Frontal cortex (tissue), 4 donors: ENCODE data around the gene APBB1. TPM values are rescaled to one million over a fixed set of nuclear protein-coding genes. Genes with fewer than 3 reads are reported as not detected.
"Not testable (repeated sequence)": the region's sequence is repeated elsewhere in the genome, so short reads cannot be mapped to it uniquely, and the experiment has no call there.

Experiments
- DNase-seq, 2 donors: peaks; one replicate each; pipeline ENCODE4 v3.0.0; 2012; ENCODE audit warnings: low spot score in 2 of 2
- FAIRE-seq: peaks from 2 replicates; lab custom pipeline; 2012; peaks lifted over from hg19 to GRCh38; lab: Jason Lieb, UNC
- total RNA-seq: library from RNA; depleted of rRNA; stranded (reverse); fragments of >200 nt; gene quantifications from one replicate; pipeline ENCODE4 v1.2.3, GENCODE V29; 2014
- donor health status: control.
- donor health status: control.
- donor health status: control.

APBB1 gene
- total RNA-seq, 1 donor from 2014 or later: 293 TPM

DNA sequence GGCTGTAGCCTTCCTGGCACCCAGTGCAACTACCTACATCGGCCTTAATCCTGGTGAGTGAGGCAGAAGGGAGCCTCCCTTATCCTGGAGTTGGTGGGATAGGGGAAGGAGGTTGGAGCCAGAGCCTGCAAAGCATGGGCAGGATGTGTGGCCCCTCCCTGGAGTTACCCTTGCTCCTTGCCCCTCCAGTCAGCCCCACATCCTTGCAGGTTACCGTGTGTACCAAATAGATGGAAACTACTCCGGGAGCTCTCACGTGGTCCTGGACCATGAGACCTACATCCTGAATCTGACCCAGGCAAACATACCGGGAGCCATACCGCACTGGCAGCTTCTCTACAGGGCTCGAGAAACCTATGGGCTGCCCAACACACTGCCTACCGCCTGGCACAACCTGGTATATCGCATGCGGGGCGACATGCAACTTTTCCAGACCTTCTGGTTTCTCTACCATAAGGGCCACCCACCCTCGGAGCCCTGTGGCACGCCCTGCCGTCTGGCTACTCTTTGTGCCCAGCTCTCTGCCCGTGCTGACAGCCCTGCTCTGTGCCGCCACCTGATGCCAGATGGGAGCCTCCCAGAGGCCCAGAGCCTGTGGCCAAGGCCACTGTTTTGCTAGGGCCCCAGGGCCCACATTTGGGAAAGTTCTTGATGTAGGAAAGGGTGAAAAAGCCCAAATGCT lies 24.8 kb downstream of the APBB1 start:
- DNase-seq (peak in 1 of 2 donors; percentile 10), FAIRE-seq (no peak)

DNA sequence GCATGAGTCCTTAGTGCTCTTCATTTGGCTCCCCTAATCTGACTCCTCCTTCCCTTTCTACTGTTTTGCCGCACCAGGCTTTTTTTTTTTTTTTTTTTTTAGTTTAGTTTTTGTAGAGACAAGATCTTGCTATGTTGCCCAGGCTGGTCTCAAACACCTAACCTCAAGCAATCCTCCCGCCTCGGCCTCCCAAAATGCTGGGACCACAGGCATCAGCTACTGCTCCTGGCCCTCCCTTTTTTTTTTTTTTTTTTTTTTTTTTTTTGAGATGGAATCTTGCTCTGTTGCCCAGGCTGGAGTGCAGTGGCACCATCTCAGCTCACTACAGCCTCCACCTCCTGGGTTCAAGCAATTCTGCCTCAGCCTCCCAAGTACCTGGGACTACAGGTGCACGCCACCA lies 26.6 kb downstream of the APBB1 start:
- FAIRE-seq, DNase-seq: not testable (repeated sequence)

DNA sequence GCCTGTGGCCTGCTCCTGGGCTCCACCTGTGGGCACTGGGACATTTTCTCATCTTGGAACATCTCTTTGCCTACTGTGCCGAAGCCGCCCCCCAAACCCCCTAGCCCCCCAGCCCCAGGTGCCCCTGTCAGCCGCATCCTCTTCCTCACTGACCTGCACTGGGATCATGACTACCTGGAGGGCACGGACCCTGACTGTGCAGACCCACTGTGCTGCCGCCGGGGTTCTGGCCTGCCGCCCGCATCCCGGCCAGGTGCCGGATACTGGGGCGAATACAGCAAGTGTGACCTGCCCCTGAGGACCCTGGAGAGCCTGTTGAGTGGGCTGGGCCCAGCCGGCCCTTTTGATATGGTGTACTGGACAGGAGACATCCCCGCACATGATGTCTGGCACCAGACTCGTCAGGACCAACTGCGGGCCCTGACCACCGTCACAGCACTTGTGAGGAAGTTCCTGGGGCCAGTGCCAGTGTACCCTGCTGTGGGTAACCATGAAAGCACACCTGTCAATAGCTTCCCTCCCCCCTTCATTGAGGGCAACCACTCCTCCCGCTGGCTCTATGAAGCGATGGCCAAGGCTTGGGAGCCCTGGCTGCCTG lies 27.3 kb downstream of the APBB1 start:
- DNase-seq: no peak
- no peak for FAIRE-seq

DNA sequence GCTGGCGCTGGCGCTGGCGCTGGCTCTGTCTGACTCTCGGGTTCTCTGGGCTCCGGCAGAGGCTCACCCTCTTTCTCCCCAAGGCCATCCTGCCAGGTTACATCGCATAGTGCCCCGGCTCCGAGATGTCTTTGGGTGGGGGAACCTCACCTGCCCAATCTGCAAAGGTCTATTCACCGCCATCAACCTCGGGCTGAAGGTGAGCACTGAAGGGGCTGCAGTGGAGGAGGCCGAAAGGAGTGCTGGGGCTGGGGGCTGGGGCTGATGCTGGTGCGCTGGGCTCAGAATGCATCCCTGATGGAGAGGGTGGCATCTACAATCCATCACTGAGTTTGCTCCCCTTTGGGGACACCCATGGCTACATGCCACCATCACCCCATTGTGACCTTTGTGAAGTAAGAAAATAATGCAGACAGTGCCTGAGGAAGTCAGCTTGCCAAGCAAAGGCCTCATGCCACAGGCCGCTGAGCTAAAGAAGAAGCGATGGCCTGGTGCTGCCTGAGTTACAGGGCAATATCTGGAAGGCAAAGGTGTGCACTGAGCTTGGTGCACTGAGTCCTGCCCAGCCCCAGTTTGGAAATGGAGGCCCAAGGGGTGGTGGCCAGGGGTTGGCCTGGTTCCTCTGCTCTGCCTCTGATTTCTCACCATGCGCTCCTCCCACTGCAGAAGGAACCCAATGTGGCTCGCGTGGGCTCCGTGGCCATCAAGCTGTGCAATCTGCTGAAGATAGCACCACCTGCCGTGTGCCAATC lies 28.0 kb downstream of the APBB1 start:
- DNase-seq (peak in 1 of 2 donors; percentile 6), FAIRE-seq (no peak)

DNA sequence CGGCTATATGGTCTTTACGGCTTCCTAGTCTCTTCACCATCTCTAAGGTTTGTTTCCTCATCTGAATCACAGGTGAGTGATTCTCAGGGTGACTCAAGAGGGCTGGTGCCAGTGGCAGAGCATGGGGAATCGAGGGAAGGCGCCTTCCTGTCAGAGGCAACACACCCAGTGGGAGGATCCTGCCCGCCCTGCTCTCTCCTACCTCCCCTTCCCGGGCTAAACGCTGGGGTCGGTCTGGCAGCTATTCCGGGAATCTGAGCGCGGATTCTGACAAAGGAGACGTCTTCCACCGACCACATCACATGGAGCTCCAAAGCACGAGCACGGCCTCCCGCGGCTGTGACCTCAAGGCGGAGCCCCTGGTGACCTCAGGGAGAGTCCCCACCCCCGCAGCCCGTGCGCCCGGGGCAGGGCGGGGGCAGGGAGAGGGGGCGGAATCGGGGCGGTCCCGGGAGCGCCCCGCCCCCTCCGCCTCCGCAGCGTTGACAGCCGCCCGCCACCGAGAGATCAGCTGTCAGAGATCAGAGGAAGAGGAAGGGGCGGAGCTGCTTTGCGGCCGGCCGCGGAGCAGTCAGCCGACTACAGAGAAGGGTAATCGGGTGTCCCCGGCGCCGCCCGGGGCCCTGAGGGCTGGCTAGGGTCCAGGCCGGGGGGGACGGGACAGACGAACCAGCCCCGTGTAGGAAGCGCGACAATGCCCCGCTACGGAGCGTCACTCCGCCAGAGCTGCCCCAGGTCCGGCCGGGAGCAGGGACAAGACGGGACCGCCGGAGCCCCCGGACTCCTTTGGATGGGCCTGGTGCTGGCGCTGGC lies 28.8 kb downstream of the APBB1 start, which contains the start of gene SMPD1:
Gene SMPD1 (plus strand): TSS at position 570 of the 813 bp plus-strand sequence. CDS start 125 bp downstream, at position 695.
- no peak for FAIRE-seq
- DNase-seq: peak; percentile 88 to 93

DNA sequence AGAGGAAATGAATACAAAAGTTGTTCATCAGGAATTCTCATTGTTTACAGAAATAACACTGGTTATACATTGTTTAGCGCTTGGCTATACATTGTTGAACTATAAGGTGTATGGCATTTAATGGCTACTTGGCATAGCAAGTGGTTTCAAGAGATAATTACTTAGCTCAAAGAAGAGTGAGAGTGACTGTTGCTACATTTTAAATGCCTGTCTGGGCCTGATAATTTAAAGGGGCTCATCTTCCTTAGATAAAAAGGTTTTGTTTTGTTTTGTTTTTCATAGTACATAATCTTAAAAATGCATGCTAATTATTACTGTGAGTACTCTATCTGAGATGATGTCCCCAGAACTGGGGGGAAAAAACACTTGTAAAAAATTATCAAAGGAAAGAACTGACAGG lies 30.1 kb downstream of the APBB1 start:
- FAIRE-seq: no peak
- no peak for DNase-seq

DNA sequence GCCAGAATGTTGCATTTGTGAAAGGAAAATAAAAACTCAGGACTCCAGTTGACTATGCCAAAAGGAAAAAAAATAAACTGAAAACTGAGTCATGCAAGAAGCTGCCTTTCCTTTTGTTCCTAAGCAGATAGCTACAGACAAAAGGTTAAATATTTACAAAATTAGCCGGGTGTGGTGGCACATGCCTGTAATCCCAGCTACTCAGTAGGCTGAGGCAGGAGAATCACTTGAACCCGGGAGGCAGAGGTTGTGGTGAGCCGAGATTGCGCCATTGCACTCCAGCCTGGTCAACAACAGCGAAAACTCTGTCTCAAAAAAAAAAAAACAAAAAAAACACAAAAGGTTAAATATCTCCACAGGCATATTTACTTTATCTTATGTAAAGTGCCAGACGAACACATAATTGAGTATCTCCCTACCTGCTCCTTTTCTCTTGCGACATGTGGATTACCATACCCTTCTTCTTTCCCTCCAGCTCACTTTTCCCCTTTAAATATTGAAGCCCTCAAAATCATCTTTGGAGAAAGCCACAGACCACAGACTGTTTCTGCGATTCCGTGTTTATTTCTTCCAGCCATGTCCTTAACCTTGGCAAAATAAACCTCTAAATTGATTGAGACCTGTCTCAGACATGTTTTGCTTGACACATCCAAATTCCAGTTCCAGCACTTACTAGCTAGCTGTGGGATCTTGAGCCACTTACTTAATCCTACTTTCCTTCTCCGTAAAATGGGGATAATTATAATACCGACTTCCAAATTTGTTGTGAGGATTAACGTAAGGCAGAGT lies 30.9 kb downstream of the APBB1 start:
- DNase-seq (no peak), FAIRE-seq (no peak)

DNA sequence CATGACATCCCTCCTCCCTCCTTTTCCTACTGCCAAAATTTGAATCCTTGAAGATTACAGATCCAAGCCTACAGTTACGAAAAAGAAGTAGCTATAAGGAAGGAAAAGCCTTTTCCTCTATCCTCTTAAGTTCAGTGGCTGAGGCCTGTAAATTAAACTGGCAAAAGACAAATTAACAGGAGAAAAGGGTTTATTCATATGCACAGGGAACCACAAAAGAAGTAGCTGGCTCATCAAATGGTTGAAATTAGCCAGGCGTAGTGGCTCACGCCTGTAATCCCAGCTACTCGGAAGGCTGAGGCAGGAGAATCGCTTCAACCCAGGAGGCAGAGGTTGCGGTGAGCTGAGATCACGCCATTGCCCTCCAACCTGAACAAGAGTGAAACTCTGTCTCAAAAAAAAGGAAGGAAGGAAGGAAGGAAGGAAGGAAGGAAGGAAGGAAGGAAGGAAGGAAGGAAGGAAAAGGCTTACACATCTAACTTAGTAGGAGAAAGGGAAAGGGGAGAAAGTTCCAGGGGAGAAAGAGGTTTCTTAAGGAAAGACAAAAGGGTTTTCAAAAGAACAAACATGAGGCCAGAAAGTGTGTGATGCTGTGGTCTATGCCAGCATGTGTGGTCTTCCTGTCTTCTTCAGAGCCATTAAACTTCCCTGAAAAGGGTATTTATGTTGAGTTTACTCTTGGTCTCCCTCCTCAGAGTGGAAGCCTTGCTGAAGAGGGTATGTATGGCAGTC lies 33.7 kb downstream of the APBB1 start:
- DNase-seq (no peak), FAIRE-seq (no peak)

DNA sequence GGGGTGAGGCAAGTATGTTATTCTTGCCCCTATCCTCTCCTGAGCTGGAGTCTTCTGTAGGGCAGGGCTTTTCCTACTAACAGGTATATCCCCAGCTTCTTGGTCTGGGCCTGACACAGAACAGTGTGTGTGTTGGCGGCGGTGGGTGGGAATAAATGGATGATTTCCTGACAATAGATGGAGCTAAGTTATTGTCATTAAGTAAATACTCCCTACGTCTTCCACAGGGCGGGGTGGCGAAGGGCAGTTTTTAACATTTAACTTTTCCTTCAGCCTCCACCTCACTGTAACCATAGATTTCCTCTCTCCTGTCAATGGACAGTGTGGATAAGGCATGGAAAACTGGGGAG lies 40.3 kb downstream of the APBB1 start:
- DNase-seq: no peak
- FAIRE-seq: no peak

DNA sequence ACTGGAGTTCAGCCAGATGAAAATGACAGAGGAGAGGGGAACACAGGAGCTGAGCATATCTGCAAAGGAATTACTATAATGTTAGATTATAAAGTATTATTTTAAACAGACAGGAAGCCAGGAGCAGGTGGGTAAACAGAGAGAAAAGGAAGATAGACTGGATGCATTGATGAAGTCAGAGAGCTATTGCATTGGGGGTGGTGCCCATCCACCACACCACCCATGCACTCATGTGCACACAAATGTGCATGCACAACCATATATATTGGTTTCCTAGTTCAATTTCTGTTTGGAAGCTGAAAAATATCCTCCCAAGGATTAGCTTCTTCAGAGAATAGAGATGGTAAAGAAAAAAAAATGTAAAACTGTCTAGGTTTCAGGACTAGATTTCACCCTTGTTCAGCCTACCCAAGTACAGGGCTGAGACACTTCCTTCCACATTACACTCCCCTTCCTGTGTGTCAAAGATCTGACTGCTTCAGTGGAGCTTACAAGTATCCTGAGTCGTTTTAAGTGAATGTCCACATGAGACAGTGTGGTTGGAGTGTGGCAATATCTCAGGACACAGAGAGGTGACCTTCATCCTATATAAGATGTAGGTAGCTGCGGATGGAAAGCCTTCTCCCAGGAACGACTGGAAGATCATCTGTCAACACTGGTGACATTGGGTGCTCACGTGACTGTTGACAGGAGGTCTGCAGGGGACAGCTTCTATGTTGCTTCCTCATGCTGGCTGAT lies 40.8 kb downstream of the APBB1 start:
- DNase-seq (no peak), FAIRE-seq (no peak)

DNA sequence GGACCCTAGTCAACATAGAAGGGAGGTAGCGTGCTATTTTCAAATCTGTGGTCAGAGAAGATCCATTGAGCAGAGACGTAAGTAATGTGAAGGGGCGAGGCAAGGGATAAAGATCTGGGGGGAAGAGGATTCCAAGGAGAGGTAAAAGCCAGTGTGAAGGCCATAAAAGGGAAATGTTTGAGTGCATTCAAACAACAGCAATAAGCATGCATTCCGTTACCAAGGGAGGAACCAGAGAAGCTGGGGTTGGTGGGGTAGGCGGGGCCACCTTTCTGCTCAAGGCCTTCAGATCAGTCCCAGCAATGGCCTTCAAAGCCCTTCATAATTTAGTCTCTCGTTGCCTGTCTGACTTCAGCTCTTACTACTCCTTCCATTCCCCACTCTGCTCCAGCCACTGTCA lies 47.1 kb downstream of the APBB1 start:
- DNase-seq (no peak), FAIRE-seq (no peak)

DNA sequence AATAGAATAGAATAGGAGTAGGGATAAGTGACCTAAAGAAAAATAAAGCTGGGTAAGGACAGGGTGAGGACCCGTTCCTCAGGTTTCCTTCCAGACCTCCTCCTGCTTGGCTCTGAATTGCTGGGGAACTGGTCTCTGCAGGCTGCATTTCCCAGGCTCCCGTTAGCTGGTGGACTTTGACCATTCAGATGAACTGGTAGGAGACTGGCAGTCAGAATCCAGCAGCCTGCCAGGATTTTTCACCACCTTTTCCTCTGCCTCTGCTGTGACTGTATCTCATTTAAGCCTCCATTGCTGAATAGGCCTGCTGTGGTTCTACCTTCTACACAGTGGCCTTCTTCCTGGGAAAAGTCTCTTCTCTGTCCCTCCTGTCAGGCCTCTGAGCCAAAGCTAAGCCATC lies 53.2 kb downstream of the APBB1 start:
- FAIRE-seq: no peak
- no peak for DNase-seq

DNA sequence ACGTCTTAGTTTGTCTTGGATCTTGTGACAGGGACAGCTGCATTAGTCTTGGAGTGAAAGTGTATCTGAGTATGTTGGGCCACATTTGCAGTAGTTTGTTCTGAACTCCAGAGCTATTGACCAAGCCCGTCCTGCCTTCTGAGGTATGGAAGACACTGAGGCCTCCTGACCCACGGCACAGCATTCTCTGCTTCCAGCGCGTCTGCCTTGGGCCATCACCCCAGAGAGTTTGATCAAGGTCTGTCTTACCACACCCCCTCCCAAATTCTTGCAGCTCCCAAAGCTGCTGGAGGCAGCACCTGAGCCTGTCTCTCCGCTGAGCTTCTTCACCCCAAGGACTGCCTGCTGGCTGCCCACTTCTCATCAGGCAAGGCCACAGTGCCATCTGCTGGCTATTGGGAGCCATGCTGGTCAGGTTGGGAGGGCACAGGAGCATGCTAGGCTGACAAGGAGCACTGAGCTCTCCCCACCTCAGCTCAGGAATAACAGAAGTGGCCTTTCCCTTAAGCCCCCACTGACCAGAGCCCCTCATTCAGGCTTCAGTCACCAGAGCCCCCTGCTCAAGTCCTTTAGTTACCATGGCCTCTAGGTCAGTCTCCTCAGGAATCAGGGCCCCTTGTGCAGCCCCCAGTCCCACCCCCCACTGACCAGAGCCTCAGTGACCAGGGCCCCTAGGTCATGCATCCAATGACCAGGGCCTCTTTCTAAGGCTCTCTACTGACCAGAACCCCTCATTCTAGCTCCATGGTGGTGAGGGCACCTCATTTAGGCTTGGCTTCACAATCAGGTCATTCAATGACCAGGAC lies 55.8 kb downstream of the APBB1 start:
- FAIRE-seq (no peak), DNase-seq (peak in 1 of 2 donors; percentile 72)

DNA sequence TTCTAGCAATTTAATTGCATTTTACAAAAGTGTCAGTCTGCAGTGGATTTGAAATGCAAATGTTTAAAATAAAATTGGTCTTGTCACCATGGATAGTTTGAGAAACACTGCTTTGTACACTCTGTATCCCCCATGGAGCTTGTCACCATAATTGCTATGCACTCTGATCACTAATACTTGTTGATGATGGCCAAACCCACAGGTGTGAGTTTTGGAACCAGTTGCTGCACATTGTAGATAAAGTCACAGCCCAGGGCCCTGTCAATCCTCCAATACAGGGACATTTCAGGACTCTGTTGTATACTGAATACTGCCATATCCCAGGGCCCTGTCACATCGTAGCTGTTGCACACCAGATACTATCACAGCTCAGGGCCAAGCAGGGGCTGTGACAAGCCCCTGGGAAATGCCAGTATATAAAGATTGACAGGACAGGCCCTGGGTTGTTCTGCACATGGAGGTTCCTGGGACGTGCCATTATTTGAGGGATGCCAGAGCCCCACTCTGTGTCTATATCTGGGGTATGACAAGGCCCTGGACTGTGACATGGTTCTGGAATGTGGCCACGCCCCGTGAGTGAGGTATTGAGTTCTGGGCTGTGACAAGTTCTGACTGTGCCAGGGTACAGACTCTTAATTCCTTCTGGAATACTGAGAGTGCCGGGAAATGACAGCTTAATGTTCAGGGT lies 56.6 kb downstream of the APBB1 start:
- FAIRE-seq: no peak

DNA sequence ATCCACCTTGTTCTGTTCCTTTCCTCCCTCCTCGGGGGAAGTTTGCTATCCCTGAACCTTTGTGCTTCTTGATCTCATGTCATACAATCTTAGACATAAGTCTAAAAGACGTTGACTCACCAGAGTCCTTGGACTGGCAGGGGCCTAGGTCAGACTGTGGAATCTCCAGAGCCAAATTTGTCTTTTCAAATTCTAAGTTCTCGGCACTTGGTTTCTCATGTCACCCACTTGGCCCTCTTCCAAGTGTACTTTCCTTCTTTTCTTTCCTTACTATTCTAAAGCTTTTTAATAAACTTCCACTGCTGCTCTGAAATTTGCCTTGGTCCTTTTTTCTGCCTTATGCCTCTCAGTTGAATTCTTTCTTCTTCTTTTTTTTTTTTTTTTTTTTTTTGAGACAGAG lies 58.7 kb downstream of the APBB1 start:
- FAIRE-seq (no peak), DNase-seq (no peak)

More for the DNA sequence above, 56.6 kb downstream of the APBB1 start:
- DNase-seq: no peak

DNA sequence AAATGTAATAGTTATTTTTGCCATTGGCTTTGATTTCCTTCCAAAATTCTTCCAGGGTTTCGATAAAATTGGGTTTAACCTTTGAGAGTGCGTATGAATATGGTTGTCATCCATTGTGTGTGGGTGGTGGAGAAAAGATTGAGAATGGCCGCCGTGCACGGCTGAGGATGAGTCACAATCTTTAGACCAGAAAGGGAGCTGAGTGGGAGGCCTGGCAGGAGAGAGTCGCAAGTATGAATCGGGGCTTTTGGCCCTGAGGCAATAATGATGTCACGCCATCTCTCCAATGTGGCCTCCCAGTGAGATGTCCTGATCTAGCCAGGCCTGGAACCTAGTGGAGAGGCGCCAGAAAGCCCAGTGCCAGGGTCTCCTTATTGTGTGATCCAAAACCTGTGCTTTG lies 61.7 kb downstream of the APBB1 start:
- FAIRE-seq: no peak
- no peak for DNase-seq
